HG03469 (cell line): ENCODE data around the gene MEDAG.

Experiments used
- ATAC-seq: cut with Tn5 transposase; IDR thresholded peaks from one replicate; pipeline ENCODE4 v1.9.1; 2021; ENCODE audit warnings: mild to moderate bottlenecking, moderate library complexity, moderate number of reproducible peaks; ENCODE audit not compliant: unreplicated experiment

The MEDAG gene

DNA sequence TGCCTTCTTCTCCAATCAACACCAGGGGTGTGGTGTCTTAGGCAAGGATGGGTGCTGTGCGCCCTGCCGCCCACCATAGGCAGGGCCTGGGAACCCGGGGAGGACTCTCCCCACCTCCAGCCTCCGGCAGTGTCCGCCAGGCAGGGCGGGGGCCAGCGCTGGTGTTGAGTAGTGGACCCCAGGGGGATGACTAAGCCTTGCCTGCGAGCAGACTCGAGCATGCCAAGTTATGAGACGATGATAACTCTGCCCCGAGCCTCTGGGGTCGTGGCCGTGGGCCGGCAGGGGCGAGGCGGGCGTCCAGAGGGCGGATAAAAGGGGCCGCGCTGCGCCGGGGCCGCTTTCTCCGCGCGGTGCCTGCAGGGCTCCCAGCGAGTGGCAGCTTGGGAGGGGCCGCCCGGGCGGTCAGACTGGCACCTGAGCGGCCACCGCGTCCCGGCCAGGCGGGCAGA is at the start of gene MEDAG:
Gene MEDAG (plus strand): TSS at position 340 of the 452 bp plus-strand sequence. CDS start 245 bp downstream, outside the sequence.
- ATAC-seq: no peak

- ATAC-seq: no peak
Observed at GRCh38 chr13:30857018-30857417, 49.1 kb upstream of the MEDAG start.

- no peak for ATAC-seq
Observed at GRCh38 chr13:30857636-30858035, 48.4 kb upstream of the MEDAG start.

- ATAC-seq: no peak
Observed at GRCh38 chr13:30859326-30859725, 46.7 kb upstream of the MEDAG start.

GRCh38 chr13:30861163-30861562 is 44.9 kb upstream of the MEDAG start:
- no peak for ATAC-seq

DNA sequence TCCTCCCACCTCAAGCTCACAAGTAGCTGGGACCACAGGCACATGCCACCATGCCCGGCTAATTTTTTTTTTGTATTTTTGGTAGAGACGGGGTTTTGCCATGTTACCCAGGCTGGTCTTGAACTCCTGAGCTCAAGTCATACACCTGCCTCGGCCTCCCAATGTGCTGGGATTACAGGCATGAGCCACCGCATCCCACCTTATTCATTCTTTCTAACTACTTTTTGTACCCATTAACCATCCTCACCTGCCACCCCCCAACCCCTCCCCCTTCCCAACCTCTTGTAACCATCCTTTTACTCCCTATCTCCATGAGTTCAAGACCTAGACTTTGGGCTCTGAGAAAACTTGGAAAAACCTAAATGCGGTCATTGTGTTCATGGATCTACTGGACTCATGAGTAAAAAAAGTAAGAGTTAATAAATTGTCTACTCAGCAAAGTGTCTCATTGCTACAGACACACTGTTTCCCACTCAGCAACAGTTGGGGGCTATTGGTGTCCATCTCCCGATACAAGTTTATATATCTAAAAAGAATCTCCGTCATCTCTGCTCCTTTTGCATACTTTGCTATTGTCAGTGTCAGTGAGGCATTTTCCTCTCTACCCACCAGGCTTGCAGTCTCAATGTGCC is 44.1 kb upstream of the MEDAG start:
- ATAC-seq: no peak

DNA sequence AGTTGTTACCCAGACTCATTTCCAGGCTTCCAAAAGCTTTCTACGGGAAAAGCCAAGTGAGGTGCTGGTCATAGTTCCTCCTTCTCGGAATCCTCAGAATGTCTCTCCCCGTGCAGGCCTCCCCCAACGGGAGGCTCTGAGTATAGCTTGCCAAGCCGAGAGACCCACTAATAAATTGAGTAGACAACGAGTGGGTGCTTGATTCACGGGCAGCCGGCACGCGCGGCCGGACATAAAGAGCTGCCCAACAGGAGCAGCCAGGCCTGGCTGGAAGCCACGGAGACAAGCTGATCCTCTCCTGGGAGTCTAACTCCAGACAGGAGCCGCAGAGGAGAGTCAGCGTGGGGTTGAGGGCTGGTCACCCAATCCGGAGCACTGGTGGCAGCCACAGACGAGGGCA is 43.4 kb upstream of the MEDAG start:
- no peak for ATAC-seq

- ATAC-seq: no peak
Observed at GRCh38 chr13:30863231-30863630, 42.8 kb upstream of the MEDAG start.

- no peak for ATAC-seq
Observed at GRCh38 chr13:30863796-30864195, 42.3 kb upstream of the MEDAG start.

- no peak for ATAC-seq
Observed at GRCh38 chr13:30864433-30865122, 41.5 kb upstream of the MEDAG start.

GRCh38 chr13:30865123-30866049 is 40.7 kb upstream of the MEDAG start:
- peak; percentile 91 for ATAC-seq

DNA sequence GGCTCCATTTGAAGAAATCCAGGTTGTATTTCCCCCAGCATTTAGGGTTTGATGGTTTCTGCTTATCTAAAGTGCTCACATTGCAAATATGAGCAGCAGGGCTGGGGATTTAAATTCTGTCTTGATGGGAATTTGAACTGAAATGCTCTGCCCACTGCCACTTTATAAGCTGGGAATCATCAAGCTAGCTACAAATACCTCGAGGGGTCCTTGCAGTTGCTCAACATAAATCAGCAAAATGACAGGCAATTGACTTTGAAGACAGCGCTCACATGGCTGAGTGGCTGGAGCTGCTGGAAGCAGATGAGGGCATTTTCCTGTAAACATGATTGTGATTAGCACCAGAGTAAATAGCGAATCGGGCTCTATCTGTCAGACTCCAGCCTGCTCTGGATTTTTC is 39.4 kb upstream of the MEDAG start:
- ATAC-seq: no peak

DNA sequence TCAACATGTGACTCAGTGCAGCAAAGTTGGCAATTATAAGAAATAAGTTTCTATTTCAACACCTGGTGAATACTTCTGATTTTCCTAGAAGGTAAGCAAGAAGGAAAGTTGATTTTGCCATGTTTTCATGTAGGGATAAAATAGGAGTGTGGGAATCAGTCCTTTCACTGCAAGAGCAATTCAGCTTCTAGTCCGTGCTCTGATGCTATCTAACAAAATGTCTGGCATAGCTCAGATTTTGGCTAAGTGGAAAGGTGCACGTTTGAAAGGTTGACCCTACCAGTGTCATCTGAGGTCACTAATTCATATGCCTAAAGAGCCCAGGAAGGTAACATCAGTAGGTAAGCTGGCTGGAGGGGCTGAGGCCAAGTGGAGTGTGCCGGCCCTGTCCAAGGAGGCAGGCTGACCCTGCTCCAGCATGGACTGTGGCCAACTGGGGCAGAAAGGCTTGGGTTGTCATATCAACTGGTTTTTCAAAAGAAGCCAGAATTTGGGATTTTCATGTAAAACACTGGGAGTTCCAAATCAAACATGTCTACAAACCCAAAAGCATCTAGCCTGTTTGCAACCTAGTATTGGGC is 38.9 kb upstream of the MEDAG start:
- ATAC-seq: no peak

GRCh38 chr13:30868799-30869470 is 37.1 kb upstream of the MEDAG start:
- no peak for ATAC-seq

DNA sequence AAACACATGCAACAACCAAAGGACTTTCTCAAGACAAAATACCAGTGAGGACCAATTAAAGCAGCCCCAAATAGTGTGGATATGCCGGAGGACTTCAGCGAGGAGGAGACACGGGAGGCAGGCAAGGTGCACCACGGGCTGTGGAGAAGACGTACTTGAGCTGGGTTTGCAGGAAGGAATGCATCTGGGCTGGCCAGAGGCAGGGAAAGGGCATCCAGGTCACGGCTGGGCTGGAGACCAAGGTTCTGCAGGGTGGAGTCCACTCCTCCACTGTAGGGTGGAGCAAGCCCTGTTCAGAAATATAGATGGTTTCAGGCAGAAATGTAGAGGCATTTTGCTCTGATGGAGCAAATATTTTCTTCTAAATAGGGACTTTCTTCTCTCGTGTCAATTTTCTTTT is 36.6 kb upstream of the MEDAG start:
- no peak for ATAC-seq

DNA sequence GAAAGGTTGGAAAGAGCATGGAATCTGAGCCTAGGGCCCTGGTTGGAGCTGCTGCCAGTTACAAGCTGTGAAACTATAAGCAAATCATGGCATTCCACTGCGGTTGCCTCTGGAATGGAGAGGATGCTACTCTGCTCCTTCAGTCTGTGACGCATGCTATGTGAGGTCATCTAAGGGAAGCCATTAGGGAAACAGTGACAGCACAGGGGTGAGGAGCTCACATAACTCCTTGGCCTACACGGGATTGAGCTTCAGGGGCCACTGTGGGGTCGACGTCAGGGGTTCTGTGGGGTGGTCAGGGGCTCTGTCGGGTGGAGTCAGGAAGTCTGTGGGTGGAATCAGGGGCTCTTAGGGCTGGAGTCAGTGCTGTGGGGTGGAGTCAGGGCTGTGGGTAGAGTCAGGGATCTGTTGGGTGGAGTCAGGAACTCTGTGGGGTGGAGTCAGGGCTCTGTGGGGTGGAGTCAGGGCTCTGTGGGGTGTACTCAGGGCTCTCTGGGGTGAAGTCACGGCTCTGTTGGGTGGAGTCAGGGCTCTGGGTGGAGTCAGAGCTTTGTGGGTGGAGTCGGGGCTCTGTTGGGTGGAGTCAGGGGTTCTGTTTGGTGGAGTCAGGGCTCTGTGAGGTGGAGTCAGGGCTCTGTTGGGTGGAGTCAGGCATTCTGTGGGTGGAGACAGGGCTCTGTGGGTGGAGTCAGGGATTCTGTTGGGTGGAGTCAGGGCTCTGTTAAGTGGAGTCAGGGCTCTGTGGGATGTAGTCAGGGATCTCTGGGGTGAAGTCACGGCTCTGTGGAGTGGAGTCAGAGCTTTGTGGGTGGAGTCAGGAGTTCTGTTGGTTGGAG is 35.8 kb upstream of the MEDAG start:
- no peak for ATAC-seq

- ATAC-seq: no peak
Observed at GRCh38 chr13:30870916-30871587, 35.0 kb upstream of the MEDAG start.

- no peak for ATAC-seq
Observed at GRCh38 chr13:30871588-30872275, 34.3 kb upstream of the MEDAG start.

DNA sequence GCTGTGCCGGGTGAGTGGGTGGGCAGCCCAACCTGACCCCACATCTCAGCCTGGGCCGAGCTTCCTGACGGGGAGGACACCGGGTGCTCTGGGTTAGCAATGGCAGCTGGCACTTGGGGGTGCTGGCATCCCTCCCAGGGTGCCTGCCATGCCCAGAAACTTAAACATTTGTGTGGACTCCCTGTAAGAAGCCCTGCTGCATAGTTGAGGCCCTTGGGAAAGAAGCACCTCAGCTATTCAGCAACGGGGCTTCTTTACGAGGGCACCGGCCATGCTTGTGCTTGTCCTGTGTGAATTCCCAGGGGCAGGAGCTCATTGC is 33.8 kb upstream of the MEDAG start:
- ATAC-seq: no peak
